LoVo (cell line): ENCODE data around the gene LAMA2.

Source experiments
- DNase-seq: peaks from one replicate; pipeline ENCODE4 v3.0.0-alpha.2; 2016; ENCODE audit warnings: low spot score

The LAMA2 gene

GRCh38 chr6:129089357-129089756 lies 206.4 kb downstream of the LAMA2 start:
- no peak for DNase-seq

GRCh38 chr6:129094147-129094546 lies 211.2 kb downstream of the LAMA2 start:
- no peak for DNase-seq

GRCh38 chr6:129096651-129097290 lies 213.8 kb downstream of the LAMA2 start:
- DNase-seq, result no peak

DNA sequence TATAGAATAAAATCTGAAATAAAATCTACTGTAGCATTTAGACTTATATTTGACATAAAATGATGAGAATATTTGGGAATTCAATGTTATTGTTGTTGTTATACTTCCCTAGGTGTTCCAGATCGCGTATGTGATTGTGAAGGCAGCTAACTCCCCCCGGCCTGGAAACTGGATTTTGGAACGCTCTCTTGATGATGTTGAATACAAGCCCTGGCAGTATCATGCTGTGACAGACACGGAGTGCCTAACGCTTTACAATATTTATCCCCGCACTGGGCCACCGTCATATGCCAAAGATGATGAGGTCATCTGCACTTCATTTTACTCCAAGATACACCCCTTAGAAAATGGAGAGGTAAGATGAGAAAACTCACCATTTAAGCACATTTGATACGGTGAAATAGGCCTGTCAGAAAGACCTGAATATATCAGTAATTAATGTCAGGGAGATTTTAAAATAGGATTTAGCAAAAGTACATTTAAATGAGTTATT lies 215.2 kb downstream of the LAMA2 start:
- no peak for DNase-seq

DNA sequence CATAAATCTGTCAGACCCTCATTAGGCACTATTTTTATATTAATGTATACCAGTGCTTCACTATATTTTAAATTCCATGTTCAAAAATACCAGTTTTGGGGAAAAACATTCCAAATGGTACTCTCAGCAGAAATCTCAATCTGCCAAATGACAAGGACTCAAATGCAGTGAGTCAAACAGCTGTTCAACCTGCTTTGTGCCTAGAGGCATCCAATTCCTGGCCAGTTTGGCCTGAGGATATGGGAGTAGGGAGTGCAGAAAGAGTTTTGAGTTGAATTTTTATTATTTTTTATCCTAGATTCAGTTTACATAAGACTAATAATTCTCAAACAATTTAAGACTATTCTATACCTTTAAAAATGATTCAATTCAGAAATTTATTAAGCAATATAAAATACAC lies 216.8 kb downstream of the LAMA2 start:
- no peak for DNase-seq

DNA sequence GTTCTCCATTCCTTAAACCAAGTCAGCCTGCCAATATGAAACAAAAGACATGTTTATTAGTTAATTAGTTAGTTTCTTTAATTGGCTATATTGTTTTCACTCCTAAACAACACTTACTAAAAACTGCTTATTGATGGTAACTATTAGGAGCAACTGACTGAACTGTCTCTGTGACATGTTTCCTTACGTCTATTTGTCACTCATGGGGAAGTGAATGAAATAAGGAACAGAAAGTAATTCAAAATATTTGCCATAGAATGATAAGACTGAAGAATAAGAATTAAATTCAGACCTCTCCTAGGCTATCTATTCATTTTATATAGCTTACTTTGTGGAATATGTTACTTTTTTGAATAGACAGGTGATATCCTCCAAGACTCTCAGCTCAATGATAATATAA lies 217.2 kb downstream of the LAMA2 start:
- DNase-seq, result no peak

GRCh38 chr6:129102741-129103140 lies 219.8 kb downstream of the LAMA2 start:
- no peak for DNase-seq

- DNase-seq, result no peak
Observed at GRCh38 chr6:129104131-129104530, 221.2 kb downstream of the LAMA2 start.

DNA sequence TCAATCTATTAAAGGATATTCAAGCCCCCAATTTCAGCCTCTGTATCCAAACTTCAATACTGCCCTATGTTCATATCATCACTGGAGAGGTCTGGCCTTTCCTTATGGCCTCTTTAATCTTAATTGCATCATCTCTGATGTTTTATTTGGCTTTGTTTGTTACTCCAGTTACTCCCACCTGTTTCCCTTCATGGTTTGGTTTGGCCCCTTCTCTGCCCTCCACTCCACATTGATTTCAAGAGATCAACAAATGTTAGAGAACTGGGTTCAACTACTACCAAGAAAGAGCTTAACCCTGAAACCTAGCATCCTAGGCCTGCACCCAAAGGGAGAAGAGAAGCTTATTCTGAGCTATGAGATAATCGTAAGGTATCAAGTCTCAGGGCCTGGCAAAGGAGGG lies 221.6 kb downstream of the LAMA2 start:
- no peak for DNase-seq

- DNase-seq, result no peak
Observed at GRCh38 chr6:129105035-129105434, 222.1 kb downstream of the LAMA2 start.

GRCh38 chr6:129105793-129106192 lies 222.9 kb downstream of the LAMA2 start:
- DNase-seq, result no peak

DNA sequence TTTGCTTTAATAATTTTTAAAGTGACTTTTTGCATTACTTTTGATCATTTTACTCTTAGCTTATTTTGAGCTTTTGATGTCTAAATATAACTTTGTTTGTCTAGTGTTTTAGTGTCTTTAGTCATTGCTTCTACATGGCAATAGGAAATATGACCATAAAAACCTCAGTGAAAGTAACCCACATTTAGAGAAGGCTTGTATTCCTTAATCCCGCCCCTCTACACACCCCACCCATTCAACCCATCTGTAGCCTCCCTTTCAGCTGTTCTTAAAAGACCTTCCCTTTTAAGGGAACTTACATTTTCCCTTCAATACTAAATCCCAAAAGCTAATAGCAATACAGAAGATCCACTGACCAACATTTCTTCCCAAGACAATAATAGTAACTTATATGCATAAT lies 225.4 kb downstream of the LAMA2 start:
- DNase-seq, result no peak

DNA sequence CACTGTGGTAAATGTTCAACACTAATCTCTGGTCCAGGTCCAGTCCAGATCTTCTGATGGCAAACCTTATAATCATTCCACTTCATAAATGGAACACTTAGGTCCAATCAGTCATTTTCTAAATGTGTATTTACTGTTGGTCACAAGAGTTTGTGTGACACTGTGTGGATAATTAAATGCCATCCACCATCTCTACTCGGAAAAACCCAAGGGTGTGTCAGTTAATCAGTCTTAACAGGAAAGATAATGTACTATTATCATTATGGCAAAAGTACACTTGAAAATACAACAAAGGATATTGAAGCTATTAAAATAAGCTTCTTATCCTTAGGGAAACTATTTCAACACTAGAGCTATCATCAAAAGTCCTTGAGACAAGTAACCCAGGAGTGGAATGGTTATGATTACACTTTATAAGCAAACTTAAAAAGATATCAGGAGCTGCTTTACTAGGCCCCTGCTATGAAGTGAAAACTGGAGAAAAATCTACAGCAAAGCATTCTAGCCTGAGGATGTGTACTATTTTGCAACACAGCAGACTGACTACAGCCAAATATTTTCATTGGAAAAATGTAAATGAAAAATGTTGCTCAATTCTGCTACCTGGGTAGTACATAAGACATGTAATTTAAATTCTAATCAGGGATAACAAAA lies 227.9 kb downstream of the LAMA2 start:
- DNase-seq, result no peak

GRCh38 chr6:129111346-129111745 lies 228.4 kb downstream of the LAMA2 start:
- no peak for DNase-seq

DNA sequence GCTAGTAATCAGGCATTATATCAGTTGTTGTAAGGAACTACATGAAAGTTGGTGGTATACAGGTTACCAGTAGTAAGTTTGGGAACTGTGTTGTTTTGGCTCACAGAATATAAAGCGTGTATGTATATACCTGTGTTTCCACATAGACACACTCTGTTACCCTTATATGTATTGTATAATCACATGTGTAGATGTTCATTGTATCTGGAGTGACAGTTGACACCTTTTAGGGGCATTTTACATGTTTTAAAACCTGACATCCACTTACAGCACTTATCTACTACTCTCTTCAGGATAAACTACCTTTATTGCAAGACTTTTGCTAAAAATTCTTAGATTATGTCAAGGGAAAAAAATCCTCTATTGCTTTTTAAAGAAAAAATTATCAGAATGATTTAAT lies 228.9 kb downstream of the LAMA2 start:
- DNase-seq, result no peak

- DNase-seq, result no peak
Observed at GRCh38 chr6:129112591-129112990, 229.7 kb downstream of the LAMA2 start.

GRCh38 chr6:129113637-129114036 lies 230.7 kb downstream of the LAMA2 start:
- DNase-seq, result no peak

DNA sequence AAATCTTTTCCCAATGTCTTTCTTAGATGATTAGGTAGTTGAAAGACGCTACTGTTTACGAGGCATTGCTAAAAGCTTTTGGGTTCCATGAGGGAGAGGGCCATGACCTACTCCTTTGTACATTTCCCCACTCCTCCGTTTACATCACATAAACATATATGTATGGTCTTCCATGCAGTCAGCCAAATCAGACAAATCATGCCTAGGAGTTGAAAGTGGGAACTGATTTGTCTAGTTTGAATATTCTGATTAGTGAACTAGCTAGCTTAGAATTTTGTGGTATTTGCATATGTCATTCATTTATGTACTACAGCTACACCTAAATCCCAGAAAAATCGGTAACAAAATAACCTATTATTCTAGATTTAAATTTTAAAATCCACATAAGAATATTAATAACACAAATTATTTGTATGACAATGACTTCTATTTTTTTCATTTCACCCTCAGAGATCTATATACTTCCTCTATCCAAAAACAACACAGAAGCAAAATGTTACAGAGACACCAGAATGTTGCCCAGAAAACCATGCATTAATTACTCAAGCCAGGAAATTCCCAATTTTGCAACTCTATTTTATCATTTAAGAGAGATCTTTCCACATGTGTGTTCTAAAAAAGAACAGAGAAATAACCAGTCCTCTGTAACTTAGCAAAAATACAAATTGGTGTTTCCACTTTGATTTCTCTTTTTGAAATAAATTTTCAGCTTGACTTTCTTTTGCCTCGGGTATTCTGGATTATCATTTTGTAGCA lies 231.9 kb downstream of the LAMA2 start:
- DNase-seq, result no peak

GRCh38 chr6:129115471-129115870 lies 232.5 kb downstream of the LAMA2 start:
- DNase-seq, result no peak

GRCh38 chr6:129117355-129117754 lies 234.4 kb downstream of the LAMA2 start:
- no peak for DNase-seq

GRCh38 chr6:129120856-129121638 lies 238.1 kb downstream of the LAMA2 start:
- no peak for DNase-seq

DNA sequence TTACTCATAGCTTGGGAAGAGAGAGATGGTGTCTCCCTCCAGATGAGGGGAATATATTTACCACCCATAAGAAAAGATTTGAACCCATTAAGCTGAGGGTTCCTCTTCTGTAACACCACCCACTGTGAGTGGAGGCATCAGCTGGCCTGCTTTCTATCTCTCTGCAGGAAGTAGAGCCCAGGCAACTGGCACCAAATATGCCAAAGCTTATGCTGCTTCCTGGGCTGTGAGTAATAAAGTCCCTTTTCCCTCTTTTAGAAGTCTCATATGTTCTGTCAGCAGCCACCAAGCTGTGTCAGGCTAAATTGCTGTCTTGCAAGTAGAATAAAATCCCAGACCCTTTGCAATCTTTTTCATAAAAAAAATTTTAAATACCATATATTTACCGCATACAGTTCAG lies 241.4 kb downstream of the LAMA2 start:
- no peak for DNase-seq
